CD8-positive, alpha-beta memory T cell (primary cell): ENCODE results near the gene ALCAM. TPM values are rescaled to one million over a fixed set of nuclear protein-coding genes. Genes with fewer than 3 reads are reported as not detected.

Experiments
- CTCF ChIA-PET: fragments of 350-600 bp; sonication (Branson Sonifier 250); formaldehyde crosslinking; loops from one replicate; lab custom pipeline; 2021; ENCODE audit warnings: antibody characterized with exemption; lab: Charles Lee
- POLR2A ChIA-PET: fragments of 350-600 bp; sonication (Branson Sonifier 250); formaldehyde crosslinking; loops from one replicate; lab custom pipeline; 2021; ENCODE audit warnings: antibody characterized with exemption; lab: Charles Lee
- DNase-seq, 5 donors: peaks; one replicate each; pipeline versions ENCODE4 v3.0.0 to v3.0.0-alpha.2; 2020 to 2022; ENCODE audit warnings: mixed read lengths in 1 of 5
- H3K27ac ChIP-seq: one replicate; pipeline ENCODE4 v1.7.0; 2013; ENCODE audit warnings: low read depth, mild to moderate bottlenecking, low read length, moderate library complexity
- H3K27me3 ChIP-seq: 2 replicates; pipeline ENCODE4 v1.7.0; 2013; ENCODE audit warnings: low read length, mild to moderate bottlenecking; ENCODE audit not compliant: insufficient read depth, poor library complexity, severe bottlenecking
- H3K36me3 ChIP-seq: 2 replicates; pipeline ENCODE4 v1.7.0; 2013; ENCODE audit warnings: mild to moderate bottlenecking, low read length, moderate library complexity; ENCODE audit not compliant: insufficient read depth
- H3K4me1 ChIP-seq: 2 replicates; pipeline ENCODE4 v1.7.0; 2013; ENCODE audit warnings: mild to moderate bottlenecking, low read length, moderate library complexity; ENCODE audit not compliant: insufficient read depth
- H3K4me3 ChIP-seq: 2 replicates; pipeline ENCODE4 v1.7.0; 2013; ENCODE audit warnings: mild to moderate bottlenecking, low read length
- H3K9me3 ChIP-seq: 2 replicates; pipeline ENCODE4 v1.7.0; 2013; ENCODE audit warnings: mild to moderate bottlenecking, low read length
- H3K27ac Mint-ChIP-seq, 8 donors: one replicate each; pipeline ENCODE4 v1.8.0; 2020 to 2021; ENCODE audit warnings: mixed read lengths in 8 of 8, mild to moderate bottlenecking in 6 of 8, inconsistent platforms in 3 of 8, moderate library complexity in 3 of 8
- H3K27me3 Mint-ChIP-seq, 2 donors: one replicate each; pipeline ENCODE4 v1.8.0; 2020 to 2021; ENCODE audit warnings: mixed read lengths in 2 of 2, mild to moderate bottlenecking in 1 of 2, moderate library complexity in 1 of 2
- H3K36me3 Mint-ChIP-seq, 3 donors: one replicate each; pipeline ENCODE4 v1.8.0; 2020 to 2021; ENCODE audit warnings: mixed read lengths in 3 of 3, inconsistent platforms in 1 of 3, mild to moderate bottlenecking in 1 of 3
- H3K4me1 Mint-ChIP-seq, 3 donors: one replicate each; pipeline ENCODE4 v1.8.0; 2020 to 2021; ENCODE audit warnings: mixed read lengths in 3 of 3, inconsistent platforms in 1 of 3, mild to moderate bottlenecking in 1 of 3
- H3K4me3 Mint-ChIP-seq, 7 donors: one replicate each; pipeline ENCODE4 v1.8.0; 2020 to 2021; ENCODE audit warnings: mixed read lengths in 7 of 7, mild to moderate bottlenecking in 6 of 7, moderate library complexity in 4 of 7, inconsistent platforms in 2 of 7
- H3K9me3 Mint-ChIP-seq, 5 donors: one replicate each; pipeline ENCODE4 v1.8.0; 2020 to 2022; ENCODE audit warnings: mixed read lengths in 5 of 5, mild to moderate bottlenecking in 3 of 5, moderate library complexity in 2 of 5, inconsistent platforms in 1 of 5
- polyA plus RNA-seq: library from polyadenylated mRNA; unstranded; fragments of 300-500 nt; fragmentation: Illumina TruSeq; gene quantifications from one replicate; pipeline ENCODE4 v1.2.3, GENCODE V29; 2021
- total RNA-seq, 2 experiments: library from RNA; stranded (reverse); gene quantifications; one replicate each; pipeline ENCODE4 v1.2.3, GENCODE V29; 2021

ALCAM gene
- total and polyA plus RNA-seq, 3 experiments from 2014 or later: 6.4 to 26.9 (median 26.1) TPM

GRCh38 chr3:105523501-105523900 is 156.8 kb downstream of the ALCAM start:
- Mint-ChIP-seq H3K4me3 (no peak overlapping the region), H3K9me3 (no peaks in the 10 kb centered on the region), H3K27ac (no peak overlapping the region), H3K27me3 (no peaks in the 10 kb centered on the region), H3K4me1 (peaks cover 9 to 30% (median 19%) of the 10 kb centered on the region in 3 donors), H3K36me3 (peaks cover 0 to 7% (median 1%) of the 10 kb centered on the region in 3 donors)
- no peak overlapping the region for H3K4me3 ChIP-seq
- H3K27ac ChIP-seq: no peak overlapping the region
- DNase-seq: no peak
- no peaks in the 10 kb centered on the region for H3K4me1 ChIP-seq
- H3K27me3 ChIP-seq: no peaks in the 10 kb centered on the region
- ChIA-PET CTCF (no interaction called here), POLR2A (no interaction called here)
- no peaks in the 10 kb centered on the region for H3K9me3 ChIP-seq
- H3K36me3 ChIP-seq: no peaks in the 10 kb centered on the region

GRCh38 chr3:105525531-105525930 is 158.8 kb downstream of the ALCAM start:
- no peaks in the 10 kb centered on the region for H3K9me3 Mint-ChIP-seq
- H3K4me1 ChIP-seq: no peaks in the 10 kb centered on the region
- no peak overlapping the region for H3K27ac Mint-ChIP-seq
- no peak overlapping the region for H3K27ac ChIP-seq
- H3K4me3 ChIP-seq: no peak overlapping the region
- no peak for DNase-seq
- no peaks in the 10 kb centered on the region for H3K9me3 ChIP-seq
- peaks cover 4 to 25% (median 13%) of the 10 kb centered on the region in 3 donors for H3K4me1 Mint-ChIP-seq
- H3K36me3 ChIP-seq: no peaks in the 10 kb centered on the region
- no peaks in the 10 kb centered on the region for H3K27me3 ChIP-seq
- no peak overlapping the region for H3K4me3 Mint-ChIP-seq
- CTCF ChIA-PET: no interaction called here
- POLR2A ChIA-PET: no interaction called here
- H3K27me3 Mint-ChIP-seq: no peaks in the 10 kb centered on the region
- H3K36me3 Mint-ChIP-seq: peaks cover 0 to 7% (median 1%) of the 10 kb centered on the region in 3 donors

DNA sequence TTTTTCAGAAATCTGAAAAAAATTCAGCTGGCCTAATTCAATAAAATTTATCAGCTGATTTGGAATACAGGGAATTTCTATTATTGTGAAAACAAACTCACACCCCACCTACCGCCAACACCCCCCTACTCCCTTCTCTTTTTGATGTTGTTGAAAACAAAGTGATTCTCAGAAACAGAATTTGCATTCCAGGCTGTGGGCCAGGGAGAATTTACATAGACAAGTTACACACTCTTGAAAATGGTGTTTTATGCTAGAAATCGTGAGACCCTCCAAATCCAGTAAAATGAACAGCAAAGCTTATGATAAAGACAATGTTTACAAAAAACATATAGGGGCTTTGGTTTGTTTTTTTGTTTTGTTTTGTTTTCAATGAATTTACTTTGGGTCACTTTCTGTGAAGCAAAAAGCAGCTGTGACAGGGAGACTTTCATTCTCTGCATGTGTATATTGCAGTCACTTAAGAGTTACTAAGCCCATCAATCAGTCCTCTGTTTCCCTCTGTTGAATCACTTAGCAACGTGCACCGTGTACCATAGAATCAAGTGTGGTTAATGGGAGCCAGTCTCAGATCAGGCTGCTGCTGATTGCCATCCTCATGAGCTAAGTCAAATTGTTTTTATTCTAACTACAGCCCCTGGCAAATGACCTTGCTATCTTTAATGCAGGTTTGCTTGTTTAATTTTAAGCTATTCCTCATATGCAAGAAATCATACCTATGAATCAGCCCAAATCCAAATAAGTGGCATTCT is 159.8 kb downstream of the ALCAM start:
- no peak for DNase-seq
- POLR2A ChIA-PET: no interaction called here
- CTCF ChIA-PET: interaction anchor here (1.2 to 1.7 kb wide), 2 partner anchors 9 to 1083 kb away, joined by 4 to 5 read pairs; no protein-coding TSS in a partner anchor
- Mint-ChIP-seq H3K9me3 (no peaks in the 10 kb centered on the region), H3K36me3 (peaks cover 0 to 7% (median 1%) of the 10 kb centered on the region in 3 donors), H3K27ac (no peak overlapping the region), H3K27me3 (no peaks in the 10 kb centered on the region), H3K4me1 (peaks cover 4 to 25% (median 13%) of the 10 kb centered on the region in 3 donors), H3K4me3 (no peak overlapping the region)
- Histone ChIP-seq H3K4me1 (no peaks in the 10 kb centered on the region), H3K27me3 (no peaks in the 10 kb centered on the region), H3K27ac (no peak overlapping the region), H3K36me3 (no peaks in the 10 kb centered on the region), H3K4me3 (no peak overlapping the region), H3K9me3 (no peaks in the 10 kb centered on the region)

DNA sequence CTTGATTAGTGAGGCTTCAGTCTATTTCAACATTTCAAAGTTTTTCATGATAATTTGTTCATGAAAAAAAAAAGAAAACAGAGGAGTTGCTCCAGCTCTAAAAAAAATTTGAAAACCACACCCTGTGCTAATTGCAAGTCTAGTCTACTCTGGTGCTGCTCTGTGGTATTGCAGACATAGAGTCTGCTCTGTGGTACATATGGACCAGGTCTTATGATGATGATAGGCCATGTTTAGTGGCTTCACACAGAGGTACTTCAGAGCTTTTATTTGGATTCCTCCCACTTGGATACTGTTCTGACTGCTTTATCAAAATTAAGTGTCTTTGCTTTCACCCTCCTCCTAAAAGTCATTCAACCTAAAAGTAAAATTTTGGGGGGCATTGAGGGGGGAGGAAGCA is 160.8 kb downstream of the ALCAM start:
- ChIA-PET CTCF (interaction anchor here (1.2 to 1.7 kb wide), 2 partner anchors 10 to 1082 kb away, joined by 4 to 5 read pairs; no protein-coding TSS in a partner anchor), POLR2A (no interaction called here)
- Histone ChIP-seq H3K27ac (no peak overlapping the region), H3K4me1 (no peaks in the 10 kb centered on the region), H3K27me3 (no peaks in the 10 kb centered on the region), H3K4me3 (no peak overlapping the region), H3K9me3 (no peaks in the 10 kb centered on the region), H3K36me3 (no peaks in the 10 kb centered on the region)
- Mint-ChIP-seq H3K4me1 (peaks cover 4 to 25% (median 13%) of the 10 kb centered on the region in 3 donors), H3K27me3 (no peaks in the 10 kb centered on the region), H3K9me3 (no peaks in the 10 kb centered on the region), H3K36me3 (peaks cover 0 to 8% (median 1%) of the 10 kb centered on the region in 3 donors), H3K27ac (peak overlapping the region in 1 of 8 donors; percentile 12), H3K4me3 (no peak overlapping the region)
- no peak for DNase-seq

DNA sequence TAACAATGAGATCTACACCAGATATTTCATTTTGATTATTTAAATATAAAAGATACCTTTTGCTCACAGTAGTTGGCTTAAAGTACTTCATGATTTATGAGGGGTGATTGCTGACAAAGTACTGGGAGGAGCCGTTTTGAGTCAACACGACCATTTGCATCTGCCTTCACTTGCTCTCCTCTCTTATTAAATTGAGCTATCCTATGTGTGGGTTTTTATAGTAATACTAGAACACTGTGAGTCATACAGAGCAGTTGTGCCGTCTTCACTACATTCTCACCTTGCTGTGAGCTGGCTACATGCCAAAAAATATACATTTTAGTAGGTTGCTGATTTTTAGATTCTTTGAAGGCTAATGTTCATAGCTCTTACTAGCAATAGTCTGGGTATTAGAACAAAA is 161.2 kb downstream of the ALCAM start:
- peaks cover 0 to 10% (median 1%) of the 10 kb centered on the region in 3 donors for H3K36me3 Mint-ChIP-seq
- Histone ChIP-seq H3K27ac (no peak overlapping the region), H3K9me3 (no peaks in the 10 kb centered on the region), H3K36me3 (no peaks in the 10 kb centered on the region), H3K27me3 (no peaks in the 10 kb centered on the region), H3K4me3 (no peak overlapping the region), H3K4me1 (no peaks in the 10 kb centered on the region)
- ChIA-PET CTCF (interaction anchor here (1.0 to 1.7 kb wide), 3 partner anchors 9 to 12 kb away, joined by 3 to 5 read pairs (median 4); no protein-coding TSS in a partner anchor), POLR2A (no interaction called here)
- no peak overlapping the region for H3K27ac Mint-ChIP-seq
- DNase-seq: no peak
- no peak overlapping the region for H3K4me3 Mint-ChIP-seq
- H3K9me3 Mint-ChIP-seq: no peaks in the 10 kb centered on the region
- no peaks in the 10 kb centered on the region for H3K27me3 Mint-ChIP-seq
- peaks cover 4 to 25% (median 13%) of the 10 kb centered on the region in 3 donors for H3K4me1 Mint-ChIP-seq

- Mint-ChIP-seq H3K4me1 (peaks cover 4 to 25% (median 13%) of the 10 kb centered on the region in 3 donors), H3K9me3 (no peaks in the 10 kb centered on the region), H3K36me3 (peaks cover 0 to 11% (median 1%) of the 10 kb centered on the region in 3 donors), H3K4me3 (no peak overlapping the region), H3K27ac (no peak overlapping the region), H3K27me3 (no peaks in the 10 kb centered on the region)
- Histone ChIP-seq H3K36me3 (no peaks in the 10 kb centered on the region), H3K27ac (no peak overlapping the region), H3K9me3 (no peaks in the 10 kb centered on the region), H3K27me3 (no peaks in the 10 kb centered on the region), H3K4me3 (no peak overlapping the region), H3K4me1 (no peaks in the 10 kb centered on the region)
- CTCF ChIA-PET: interaction anchor here (1.0 to 1.4 kb wide), 3 partner anchors 10 to 26 kb away, joined by 3 to 4 read pairs (median 3); no protein-coding TSS in a partner anchor
- no peak for DNase-seq
- POLR2A ChIA-PET: no interaction called here
Observed at GRCh38 chr3:105528955-105529354, 162.2 kb downstream of the ALCAM start.

- peaks cover 4 to 25% (median 13%) of the 10 kb centered on the region in 3 donors for H3K4me1 Mint-ChIP-seq
- Histone ChIP-seq H3K4me3 (no peak overlapping the region), H3K27ac (no peak overlapping the region), H3K36me3 (no peaks in the 10 kb centered on the region), H3K27me3 (no peaks in the 10 kb centered on the region), H3K4me1 (no peaks in the 10 kb centered on the region), H3K9me3 (no peaks in the 10 kb centered on the region)
- H3K4me3 Mint-ChIP-seq: no peak overlapping the region
- peaks cover 0 to 7% (median 1%) of the 10 kb centered on the region in 3 donors for H3K36me3 Mint-ChIP-seq
- no peak for DNase-seq
- no peak overlapping the region for H3K27ac Mint-ChIP-seq
- no peaks in the 10 kb centered on the region for H3K9me3 Mint-ChIP-seq
- POLR2A ChIA-PET: no interaction called here
- CTCF ChIA-PET: interaction anchor here (1.2 to 1.4 kb wide), 2 partner anchors 10 to 27 kb away, joined by 3 read pairs; no protein-coding TSS in a partner anchor
- H3K27me3 Mint-ChIP-seq: no peaks in the 10 kb centered on the region
Observed at GRCh38 chr3:105529456-105529855, 162.7 kb downstream of the ALCAM start.

GRCh38 chr3:105532251-105532650 is 165.5 kb downstream of the ALCAM start:
- Mint-ChIP-seq H3K36me3 (peaks cover 0 to 11% (median 4%) of the 10 kb centered on the region in 3 donors), H3K4me3 (no peak overlapping the region), H3K27me3 (no peaks in the 10 kb centered on the region), H3K27ac (no peak overlapping the region), H3K9me3 (no peaks in the 10 kb centered on the region), H3K4me1 (peaks cover 4 to 9% (median 9%) of the 10 kb centered on the region in 3 donors)
- no peaks in the 10 kb centered on the region for H3K9me3 ChIP-seq
- no peaks in the 10 kb centered on the region for H3K4me1 ChIP-seq
- H3K27me3 ChIP-seq: no peaks in the 10 kb centered on the region
- ChIA-PET POLR2A (no interaction called here), CTCF (no interaction called here)
- DNase-seq: no peak
- H3K27ac ChIP-seq: no peak overlapping the region
- H3K4me3 ChIP-seq: no peak overlapping the region
- no peaks in the 10 kb centered on the region for H3K36me3 ChIP-seq
